K562 (cell line): ENCODE results near the gene ACBD5. TPM values are rescaled to one million over a fixed set of nuclear protein-coding genes. Genes with fewer than 3 reads are reported as not detected.

Source experiments
- BRCA1 ChIP-seq, 2 experiments: fragments of 450-650 bp in 1 of 2; sonication (generic) in 1 of 2; formaldehyde crosslinking in 1 of 2; IDR thresholded peaks; 2 replicates each; pipeline versions ENCODE4 v1.5.0 to v1.6.1; 2017 to 2020; ENCODE audit warnings: mild to moderate bottlenecking in 1 of 2, missing genetic modification reagents in 1 of 2
- CHD2 ChIP-seq: IDR thresholded peaks from 2 replicates; pipeline ENCODE4 v1.6.1; 2011; ENCODE audit warnings: low read depth, low read length
- CUX1 ChIP-seq: fragments of 200-800 bp; sonication (Bioruptor generic); IDR thresholded peaks from 2 replicates; pipeline ENCODE4 v1.6.1; 2016; ENCODE audit warnings: missing genetic modification characterization, missing compliant biosample characterization
- FOXA3 ChIP-seq, 2 experiments: fragments of 450-650 bp in 1 of 2; sonication (generic) in 1 of 2; formaldehyde crosslinking; IDR thresholded peaks in 1 of 2; conservative IDR thresholded peaks in 1 of 2; 2 replicates each; pipeline versions ENCODE4 v1.4.0 to v1.8.0; 2020 to 2022; ENCODE audit warnings: mild to moderate bottlenecking in 2 of 2, missing genetic modification reagents in 1 of 2
- FOXM1 ChIP-seq, 2 experiments: fragments of 450-650 bp in 1 of 2; sonication (generic) in 1 of 2; formaldehyde crosslinking in 1 of 2; IDR thresholded peaks; 2 replicates each; pipeline versions ENCODE4 v1.6.1 to v1.9.0; 2017 to 2022; ENCODE audit warnings: low read depth in 2 of 2, mild to moderate bottlenecking in 2 of 2, missing genetic modification reagents in 1 of 2, moderate library complexity in 1 of 2
- HBP1 ChIP-seq: fragments of 450-650 bp; formaldehyde crosslinking; IDR thresholded peaks from 2 replicates; pipeline ENCODE4 v1.4.0; 2022; ENCODE audit warnings: missing genetic modification characterization
- HSF4 ChIP-seq: fragments of 250-450 bp; sonication (Bioruptor Pico); IDR thresholded peaks from 2 replicates; pipeline ENCODE4 v2.1.2; 2022; ENCODE audit warnings: mild to moderate bottlenecking, moderate library complexity, borderline replicate concordance
- JUND ChIP-seq, 2 experiments: IDR thresholded peaks; 2 replicates in 1 of 2; 3 replicates in 1 of 2; pipeline ENCODE4 v1.6.1; 2011; ENCODE audit warnings: borderline replicate concordance in 2 of 2, low read depth in 2 of 2, low read length in 2 of 2, improper control_type of control experiment in 1 of 2, missing biosample characterization in 1 of 2, missing genetic modification characterization in 1 of 2, missing genetic modification reagents in 1 of 2
- KDM2B ChIP-seq: fragments of 250-450 bp; sonication (Bioruptor Pico); IDR thresholded peaks from 2 replicates; pipeline ENCODE4 v1.8.0; 2021; ENCODE audit warnings: mild to moderate bottlenecking, moderate library complexity
- NBN ChIP-seq: fragments of 450-650 bp; IDR thresholded peaks from 2 replicates; pipeline ENCODE4 v1.6.1; 2016; ENCODE audit warnings: low read depth, mild to moderate bottlenecking
- RAD51 ChIP-seq: fragments of 450-650 bp; IDR thresholded peaks from 2 replicates; pipeline ENCODE4 v1.7.1; 2016; ENCODE audit warnings: low read depth, mild to moderate bottlenecking, borderline replicate concordance
- SMAD2 ChIP-seq: fragments of 150-350 bp; IDR thresholded peaks from 2 replicates; pipeline ENCODE4 v1.6.1; 2014; ENCODE audit warnings: low read depth, mild to moderate bottlenecking, low read length
- ZNF586 ChIP-seq: fragments of 450-650 bp; formaldehyde crosslinking; conservative IDR thresholded peaks from 2 replicates; pipeline ENCODE4 v1.4.0; 2020; ENCODE audit warnings: mild to moderate bottlenecking, moderate library complexity
- polyA plus RNA-seq, 8 experiments: library from polyadenylated mRNA; depleted of rRNA in 4 of 8; stranded (reverse) in 5 of 8; unstranded in 3 of 8; fragments of >200 nt; fragmentation: Nextera tagmentation in 2 of 8; fragmentation: Illumina TruSeq in 1 of 8; extraction: Ambion mirVana in 2 of 8; extraction: Trizol in 1 of 8; gene quantifications; 2 replicates each; pipeline versions ENCODE4 v1.2.1 to v1.2.3, GENCODE V29; 2011 to 2014; ENCODE audit warnings: inconsistent platforms in 1 of 8, missing spikeins in 1 of 8
- total RNA-seq, 7 experiments: library from RNA; depleted of rRNA in 6 of 7; stranded (reverse); fragments of >200 nt in 6 of 7; fragmentation: Illumina TruSeq in 2 of 7; extraction: Trizol in 2 of 7; gene quantifications; 2 replicates each; pipeline versions ENCODE4 v1.2.1 to v1.2.3, GENCODE V29; 2011 to 2021; ENCODE audit warnings: low replicate concordance in 1 of 7
- TF ChIP-seq, protein P1 (sequence below): fragments of 450-650 bp; IDR thresholded peaks from 2 replicates; pipeline ENCODE4 v1.6.1; 2016; ENCODE audit warnings: borderline replicate concordance

The ACBD5 gene
- total and polyA plus RNA-seq, 9 of the 15 experiments (the other 6 are each of a cell fraction or from before 2014, with no cell fraction given), result 1.5 to 10.3 (median 7.8) TPM

DNA sequence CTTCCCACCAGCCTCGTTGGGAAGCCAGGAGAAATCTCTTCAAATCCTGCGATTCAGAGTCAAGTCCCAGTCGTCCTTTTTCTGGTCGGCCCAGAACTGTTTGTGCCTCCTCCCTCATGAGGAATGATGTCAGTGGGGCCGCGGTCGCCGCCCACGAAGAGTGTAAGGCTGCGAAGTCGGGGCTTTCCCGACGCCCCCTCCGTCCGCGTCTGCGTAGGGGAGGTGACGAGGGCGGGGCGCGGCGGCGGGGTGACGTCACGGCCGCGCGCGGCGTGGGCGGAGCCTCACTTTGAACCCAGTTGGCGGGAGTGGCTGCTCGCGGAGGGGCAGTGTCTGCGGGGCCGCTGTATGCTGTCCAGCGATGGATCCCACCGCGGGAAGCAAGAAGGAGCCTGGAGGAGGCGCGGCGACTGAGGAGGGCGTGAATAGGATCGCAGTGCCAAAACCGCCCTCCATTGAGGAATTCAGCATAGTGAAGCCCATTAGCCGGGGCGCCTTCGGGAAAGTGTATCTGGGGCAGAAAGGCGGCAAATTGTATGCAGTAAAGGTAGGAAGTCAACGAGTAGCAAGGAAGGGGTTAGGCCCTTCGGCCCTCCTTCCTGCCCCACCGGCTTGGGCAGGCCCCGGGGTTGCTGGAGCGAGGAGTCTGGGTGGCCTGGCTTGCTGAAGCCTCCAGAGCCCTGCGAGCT, 85.4 kb downstream of the ACBD5 start, which contains the start of gene MASTL (continued):
- TF ChIP-seq CUX1 (CRISPR knock-in tag) (no peak), HBP1 (CRISPR knock-in tag) (no peak), RAD51 (no peak), KDM2B (CRISPR knock-in tag) (no peak), CHD2 (no peak), FOXM1 (IDR thresholded peaks at IDR 0.05; ENCODE audit: low read depth) (no peak), FOXM1 (CRISPR knock-in tag; IDR thresholded peaks at IDR 0.05; ENCODE audit: low read depth) (no peak), HSF4 (CRISPR knock-in tag) (no peak), ZNF586 (CRISPR knock-in tag) (no peak), SMAD2 (no peak), JUND (IDR thresholded peaks at IDR 0.05; ENCODE audit: borderline replicate concordance, low read depth, low read length) (peak; percentile 86), JUND (tag; IDR thresholded peaks at IDR 0.05; ENCODE audit: borderline replicate concordance, low read depth, low read length) (peak; percentile 81), BRCA1 (IDR thresholded peaks at IDR 0.05) (no peak), BRCA1 (CRISPR knock-in tag; IDR thresholded peaks at IDR 0.05) (no peak), FOXA3 (CRISPR knock-in tag; conservative IDR thresholded peaks at IDR 0.05 in 1 of 2, IDR thresholded peaks at IDR 0.05 in 1 of 2) (no peak; a peak in 1 of 4 replicates), NBN (peak; percentile 92)
- TF ChIP-seq, protein P1, sequence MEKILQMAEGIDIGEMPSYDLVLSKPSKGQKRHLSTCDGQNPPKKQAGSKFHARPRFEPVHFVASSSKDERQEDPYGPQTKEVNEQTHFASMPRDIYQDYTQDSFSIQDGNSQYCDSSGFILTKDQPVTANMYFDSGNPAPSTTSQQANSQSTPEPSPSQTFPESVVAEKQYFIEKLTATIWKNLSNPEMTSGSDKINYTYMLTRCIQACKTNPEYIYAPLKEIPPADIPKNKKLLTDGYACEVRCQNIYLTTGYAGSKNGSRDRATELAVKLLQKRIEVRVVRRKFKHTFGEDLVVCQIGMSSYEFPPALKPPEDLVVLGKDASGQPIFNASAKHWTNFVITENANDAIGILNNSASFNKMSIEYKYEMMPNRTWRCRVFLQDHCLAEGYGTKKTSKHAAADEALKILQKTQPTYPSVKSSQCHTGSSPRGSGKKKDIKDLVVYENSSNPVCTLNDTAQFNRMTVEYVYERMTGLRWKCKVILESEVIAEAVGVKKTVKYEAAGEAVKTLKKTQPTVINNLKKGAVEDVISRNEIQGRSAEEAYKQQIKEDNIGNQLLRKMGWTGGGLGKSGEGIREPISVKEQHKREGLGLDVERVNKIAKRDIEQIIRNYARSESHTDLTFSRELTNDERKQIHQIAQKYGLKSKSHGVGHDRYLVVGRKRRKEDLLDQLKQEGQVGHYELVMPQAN, result peak; percentile 72; the same call in 1 of the 2 replicates
